Measurements from ENCODE around the gene ADAMTSL3.
A peak's percentile ranks its signal among the peaks of the same experiment; 100 is the strongest.

The ADAMTSL3 gene

DNA sequence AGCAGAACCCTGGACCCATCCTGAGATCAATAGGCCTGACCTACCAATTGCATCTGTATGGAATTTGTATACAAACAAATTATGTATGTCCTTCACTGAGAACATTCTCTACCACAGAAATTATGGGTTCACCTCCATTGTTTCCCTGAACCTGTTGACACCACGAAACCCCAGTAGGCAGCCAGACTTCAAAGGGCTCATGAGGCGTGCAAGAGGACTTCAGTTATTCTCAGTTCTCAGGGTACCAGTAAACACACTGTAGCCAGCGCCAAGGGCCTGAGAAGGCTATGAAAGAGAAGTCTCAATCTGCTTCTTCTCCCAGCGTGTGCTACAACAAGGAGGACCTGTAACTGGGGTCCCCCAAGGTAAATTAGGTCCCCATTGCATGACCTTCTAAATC is 326.7 kb downstream of the ADAMTSL3 start:
- no peak for DNase-seq (ENCODE audit: low spot score)

DNA sequence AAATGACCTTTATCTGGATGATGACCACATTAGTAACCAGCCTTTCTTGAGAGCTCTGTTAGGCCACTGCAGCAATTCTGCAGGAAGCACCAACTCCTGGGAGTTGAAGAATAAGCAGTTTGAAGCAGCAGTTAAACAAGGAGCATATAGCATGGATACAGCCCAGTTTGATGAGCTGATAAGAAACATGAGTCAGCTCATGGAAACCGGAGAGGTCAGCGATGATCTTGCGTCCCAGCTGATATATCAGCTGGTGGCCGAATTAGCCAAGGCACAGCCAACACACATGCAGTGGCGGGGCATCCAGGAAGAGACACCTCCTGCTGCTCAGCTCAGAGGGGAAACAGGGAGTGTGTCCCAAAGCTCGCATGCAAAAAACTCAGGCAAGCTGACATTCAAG is 328.8 kb downstream of the ADAMTSL3 start:
- DNase-seq (ENCODE audit: low spot score) = no peak

DNA sequence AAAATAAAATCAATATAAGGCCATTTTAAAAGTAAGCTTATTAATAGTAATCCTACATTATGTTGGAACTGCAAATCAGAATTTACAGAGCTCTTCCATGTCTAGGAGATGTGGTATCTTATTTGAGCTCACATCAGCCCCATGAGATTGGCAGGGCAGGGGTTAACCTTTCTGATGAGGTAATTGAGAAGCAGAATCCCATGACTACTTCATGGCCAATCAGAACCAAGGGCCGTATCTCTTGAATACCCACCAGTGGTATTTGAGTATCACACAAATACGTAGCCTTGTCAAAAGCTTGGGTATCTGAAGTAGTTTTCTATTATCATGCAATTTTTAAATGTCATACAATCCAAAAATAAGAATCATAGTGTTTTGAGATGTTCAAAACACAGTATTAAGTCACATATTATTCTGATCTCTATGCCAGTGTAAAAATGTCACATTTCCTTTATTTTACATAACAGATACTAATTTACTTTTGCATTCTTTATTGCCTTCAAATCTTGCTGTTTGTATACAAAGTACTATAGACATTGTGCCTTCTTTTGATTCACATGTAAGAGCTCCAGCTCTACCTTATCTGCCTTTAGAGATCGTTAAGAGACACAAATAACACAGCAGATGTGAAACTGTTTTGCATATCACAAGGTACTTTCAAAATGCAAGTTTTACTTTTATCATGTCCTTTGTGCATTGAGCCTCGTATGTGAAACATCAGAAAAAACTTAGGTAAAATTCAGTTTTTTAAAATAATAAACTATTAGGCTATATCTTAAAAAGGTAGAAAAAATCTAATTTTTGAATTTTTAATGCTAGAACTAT is 329.9 kb downstream of the ADAMTSL3 start:
- no peak for DNase-seq (ENCODE audit: low spot score)

DNA sequence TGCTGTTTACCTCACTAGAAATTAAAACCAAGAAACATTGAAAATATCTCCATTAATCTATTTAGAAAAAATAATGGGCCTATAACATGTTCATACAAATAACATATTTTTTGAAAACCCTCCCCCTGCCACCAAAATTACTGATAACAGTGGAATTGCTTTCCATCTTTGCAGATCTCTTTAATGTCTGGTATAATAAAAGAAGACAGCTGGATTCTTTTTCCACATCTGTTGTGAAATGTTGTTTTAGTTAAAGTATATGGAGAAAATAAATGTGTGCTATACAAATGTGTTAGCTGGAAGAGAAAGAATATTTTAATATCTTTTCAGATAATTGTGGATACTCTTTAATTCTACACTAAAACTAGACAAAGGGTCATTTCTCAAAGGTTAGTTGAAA is 330.7 kb downstream of the ADAMTSL3 start:
- DNase-seq (ENCODE audit: low spot score) = no peak

DNA sequence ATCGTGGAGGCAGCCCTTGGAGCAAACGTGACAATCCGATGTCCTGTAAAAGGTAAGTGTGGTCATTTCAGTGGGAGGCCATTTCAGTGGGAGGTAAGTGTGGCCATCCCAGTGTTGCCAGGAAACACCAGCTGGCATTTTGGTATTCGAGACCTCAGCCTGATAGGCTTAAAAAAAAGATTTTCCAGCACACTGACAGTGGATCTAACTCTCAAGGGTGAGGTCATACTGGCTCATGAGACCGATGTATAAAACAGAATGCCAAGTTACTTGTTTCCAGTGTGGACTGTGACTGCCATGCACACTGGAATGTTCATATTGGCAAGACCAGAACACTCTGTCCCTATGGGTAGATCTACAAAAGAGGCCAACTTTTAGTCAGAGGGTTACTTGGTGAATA is 337.2 kb downstream of the ADAMTSL3 start:
- DNase-seq (ENCODE audit: low spot score) = no peak

DNA sequence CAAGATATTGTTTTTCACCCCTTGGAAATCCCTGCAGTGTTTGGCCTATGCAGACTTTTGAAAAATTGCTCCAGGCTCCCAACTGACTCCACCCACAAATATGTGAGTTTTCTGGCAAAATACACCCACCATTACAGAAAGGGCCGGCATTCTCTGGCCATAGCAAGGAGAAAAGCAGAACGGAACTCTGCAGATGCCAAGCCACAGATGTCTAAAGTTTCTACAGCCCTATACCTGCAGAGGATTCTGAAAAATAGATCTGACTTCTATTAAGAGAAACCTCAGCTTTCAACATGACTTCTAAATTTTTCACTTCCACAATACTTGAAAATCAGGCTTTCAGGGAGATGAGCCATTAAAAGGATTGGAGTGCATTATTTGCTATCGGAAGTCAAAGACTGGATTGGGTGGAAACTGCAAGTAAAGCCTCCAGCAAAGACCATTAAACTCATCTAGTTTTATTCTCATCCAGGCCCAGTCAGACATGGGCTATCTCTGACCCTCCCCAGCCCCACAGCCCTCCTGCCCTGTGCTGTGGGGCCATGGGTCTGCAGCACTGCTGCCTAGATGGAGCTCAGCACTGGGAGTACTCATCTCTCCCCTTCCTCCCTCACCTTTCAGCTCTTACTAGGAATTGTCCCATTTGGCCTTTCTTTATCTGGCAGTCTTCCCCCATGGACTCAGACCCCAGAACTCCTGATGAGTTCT is 338.6 kb downstream of the ADAMTSL3 start:
- no peak for DNase-seq (ENCODE audit: low spot score)

DNA sequence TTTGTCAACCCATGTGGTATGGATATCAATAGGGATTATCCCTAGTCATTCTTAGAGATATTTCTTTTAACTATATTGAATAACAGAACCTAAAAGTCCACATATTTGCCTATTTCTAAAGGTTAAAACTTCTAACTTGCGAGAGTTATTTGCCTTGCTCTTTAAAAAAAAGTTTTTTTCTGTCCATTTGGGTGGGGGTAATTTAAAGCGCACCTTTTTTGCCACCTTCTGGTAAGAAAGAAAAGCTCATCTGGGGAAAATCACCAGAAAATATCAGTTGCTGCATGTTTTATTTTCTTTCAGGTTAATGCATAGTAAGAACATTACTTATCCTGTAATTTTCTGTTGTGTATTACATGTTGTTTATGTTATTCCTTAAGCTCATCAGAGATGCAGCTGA is 339.7 kb downstream of the ADAMTSL3 start:
- DNase-seq (ENCODE audit: low spot score) = no peak

DNA sequence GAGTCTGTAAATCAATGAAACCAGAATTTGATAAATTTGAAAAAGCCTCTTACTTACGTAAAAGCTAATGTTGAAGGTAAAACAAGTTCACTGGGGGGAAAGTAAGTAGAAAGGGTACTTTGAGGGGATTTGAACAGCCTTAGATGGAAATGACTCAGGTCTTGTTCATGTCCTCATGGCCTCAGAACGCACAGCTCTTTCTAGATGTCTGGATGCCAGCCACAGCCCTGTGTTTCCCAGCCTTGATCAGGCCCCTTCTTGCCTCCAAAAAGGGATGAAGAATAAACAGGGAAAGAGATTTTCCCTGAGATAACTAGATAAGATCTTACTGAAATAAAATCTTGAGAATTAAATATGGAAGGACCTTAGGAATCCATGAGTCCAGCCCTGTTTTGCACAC is 344.6 kb downstream of the ADAMTSL3 start:
- DNase-seq (ENCODE audit: low spot score) = no peak

DNA sequence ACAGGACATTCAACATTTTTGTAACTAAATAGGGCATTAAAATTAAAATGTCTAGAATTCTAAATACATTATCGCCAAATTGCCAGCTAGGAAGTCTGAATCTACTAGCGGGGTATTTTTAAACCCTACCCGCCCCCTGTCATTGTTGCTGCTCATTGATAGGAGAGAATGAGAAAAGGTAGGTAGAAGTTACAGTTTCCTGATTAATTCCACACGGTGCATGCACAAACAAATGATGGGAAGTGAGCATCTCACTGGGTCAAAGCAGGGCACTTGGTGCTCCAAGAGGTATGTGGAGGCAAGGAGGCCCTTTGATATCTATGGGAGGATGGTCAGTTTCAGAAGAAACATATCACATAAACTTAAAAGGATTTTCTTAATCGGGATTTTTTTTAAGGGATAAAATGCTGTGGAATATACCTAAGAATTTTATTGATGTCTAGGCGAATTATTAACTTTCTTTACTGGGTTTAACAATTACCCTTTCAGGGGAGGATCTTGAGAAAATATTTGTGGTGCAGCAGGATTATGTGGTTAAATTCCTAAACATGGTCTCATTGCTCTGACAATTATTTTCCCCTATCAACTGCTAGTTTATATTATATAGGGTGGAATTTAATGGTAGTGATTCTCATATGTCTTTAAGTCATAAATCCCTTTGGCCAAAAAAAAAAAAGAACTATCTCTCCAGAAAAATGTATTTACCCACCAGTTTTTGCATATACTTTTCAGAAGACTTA is 345.6 kb downstream of the ADAMTSL3 start:
- DNase-seq (ENCODE audit: low spot score) = no peak

DNA sequence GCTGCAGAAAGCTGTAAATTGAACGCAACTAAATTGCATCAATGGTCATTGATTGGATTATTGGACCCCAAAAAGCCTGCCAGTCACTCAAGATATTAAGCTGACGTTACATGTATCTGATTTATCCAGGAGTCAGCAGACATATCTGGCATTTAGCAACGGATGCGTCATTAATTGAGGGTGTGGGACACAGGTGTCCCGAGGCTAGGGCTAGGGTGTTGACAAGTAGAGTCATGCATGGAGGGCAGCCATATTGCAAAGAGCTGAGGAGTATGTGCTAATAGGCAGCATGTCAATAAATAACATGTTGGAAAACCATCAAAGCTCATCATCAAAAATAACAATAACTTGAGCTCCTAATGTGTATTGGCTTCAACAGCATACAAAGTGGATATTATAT is 347.1 kb downstream of the ADAMTSL3 start:
- DNase-seq (ENCODE audit: low spot score) = no peak

DNA sequence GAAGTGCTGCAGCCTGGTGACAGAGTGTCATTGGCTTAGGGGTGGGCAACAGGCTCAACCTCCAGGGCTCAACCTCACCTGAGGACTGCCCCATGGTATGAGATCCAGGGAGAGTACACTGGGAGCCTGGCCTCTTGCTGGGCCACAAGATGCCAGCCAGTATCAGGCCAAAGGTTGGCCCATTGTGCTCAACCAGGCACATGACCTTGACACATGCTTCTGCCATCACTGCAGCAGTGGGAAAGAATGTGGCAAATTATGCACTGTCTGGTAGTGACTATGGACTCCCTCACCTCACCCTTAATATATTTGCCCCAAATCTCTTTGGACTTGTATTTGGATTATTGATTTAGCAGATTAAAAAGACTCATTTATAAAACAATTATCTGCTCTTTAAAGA is 347.7 kb downstream of the ADAMTSL3 start:
- DNase-seq (ENCODE audit: low spot score) = no peak

DNA sequence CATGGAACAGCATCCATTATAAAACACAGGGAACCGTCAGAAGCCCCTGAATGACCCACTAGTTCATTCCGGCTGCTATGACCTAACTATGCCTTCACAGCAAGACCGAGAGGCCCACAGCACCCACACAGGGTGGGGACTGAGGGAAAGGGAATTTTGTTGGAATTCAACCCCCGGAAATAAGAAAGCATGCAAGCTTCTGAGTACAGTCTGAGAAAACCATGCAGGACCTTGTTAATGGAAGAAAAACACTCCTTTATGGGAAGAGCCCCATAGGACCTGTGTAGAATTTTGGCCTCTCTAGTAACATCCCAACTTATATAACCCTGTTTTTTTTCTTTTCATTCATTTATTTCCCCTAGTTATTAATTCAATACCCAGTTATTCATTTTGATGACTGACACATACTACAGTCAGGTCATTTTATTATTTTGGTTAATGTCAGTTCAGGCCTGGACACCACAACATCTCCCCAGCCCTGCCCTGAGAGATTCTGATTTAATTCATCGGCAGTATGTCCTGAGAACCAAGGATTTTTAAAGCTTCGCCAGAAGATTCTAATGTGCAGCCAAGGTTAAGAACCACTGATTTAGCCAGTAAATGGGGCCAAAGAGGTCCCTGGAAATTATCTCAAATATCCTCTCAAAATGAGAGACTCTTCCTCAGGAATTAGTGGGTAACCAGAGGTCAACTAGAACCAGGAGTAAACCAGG is 350.0 kb downstream of the ADAMTSL3 start:
- DNase-seq (ENCODE audit: low spot score) = no peak

DNA sequence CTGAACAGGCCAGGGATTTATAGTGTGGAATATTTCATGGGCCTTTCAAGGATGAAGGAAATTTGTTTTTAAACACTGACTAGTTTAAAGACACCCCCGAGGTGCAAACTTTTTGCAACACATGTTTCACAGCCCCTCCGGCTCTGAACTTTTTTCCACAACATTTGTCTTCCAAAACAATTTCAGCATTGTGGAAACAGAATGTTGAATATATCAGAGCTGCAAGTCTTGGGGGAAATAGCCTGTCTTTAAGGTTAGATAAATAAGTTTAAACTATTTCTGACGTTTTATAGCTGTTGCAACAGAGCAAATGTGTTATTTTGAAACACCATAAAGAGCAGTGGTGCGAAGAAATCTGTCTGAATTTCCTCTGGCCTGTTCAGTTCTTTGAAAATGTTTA is 352.5 kb downstream of the ADAMTSL3 start:
- no peak for DNase-seq (ENCODE audit: low spot score)

DNA sequence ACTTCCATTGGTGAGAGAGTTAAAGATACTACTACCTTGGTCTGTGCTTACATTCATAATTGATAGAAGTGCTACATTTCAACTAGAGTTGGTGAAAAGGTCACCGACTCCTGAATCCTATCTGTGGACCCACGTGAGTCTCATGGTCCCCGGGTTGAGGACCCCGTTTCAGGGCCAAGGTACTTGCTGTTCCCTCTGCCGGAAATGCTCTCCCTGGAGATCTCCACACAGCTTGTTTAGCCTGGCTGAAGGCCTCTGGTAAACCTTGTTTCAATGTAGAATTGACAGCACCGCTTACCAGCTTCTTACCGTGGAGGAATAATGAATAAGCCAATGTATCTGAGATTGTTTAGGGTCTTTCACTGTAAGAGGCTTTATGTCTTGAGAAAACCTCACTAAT is 355.7 kb downstream of the ADAMTSL3 start:
- no peak for DNase-seq (ENCODE audit: low spot score)

DNA sequence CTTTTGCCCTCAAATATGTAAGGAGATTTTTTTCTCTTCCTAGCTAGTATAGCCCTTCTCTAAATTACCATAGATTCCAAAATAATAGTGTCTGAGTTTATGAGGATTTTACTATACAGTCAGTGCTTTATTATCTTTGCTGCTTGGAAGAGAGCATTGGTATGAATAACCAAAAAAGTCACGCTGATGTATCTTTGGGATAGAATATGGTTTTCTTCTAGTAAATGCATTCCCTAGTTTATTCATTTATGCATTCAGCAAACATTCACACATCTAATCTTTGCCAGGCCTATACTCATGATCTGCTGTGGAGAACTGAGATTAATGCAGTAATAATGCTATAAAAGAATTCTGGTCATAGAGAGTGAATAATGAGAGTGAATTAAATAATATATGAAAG is 356.3 kb downstream of the ADAMTSL3 start:
- no peak for DNase-seq (ENCODE audit: low spot score)

DNA sequence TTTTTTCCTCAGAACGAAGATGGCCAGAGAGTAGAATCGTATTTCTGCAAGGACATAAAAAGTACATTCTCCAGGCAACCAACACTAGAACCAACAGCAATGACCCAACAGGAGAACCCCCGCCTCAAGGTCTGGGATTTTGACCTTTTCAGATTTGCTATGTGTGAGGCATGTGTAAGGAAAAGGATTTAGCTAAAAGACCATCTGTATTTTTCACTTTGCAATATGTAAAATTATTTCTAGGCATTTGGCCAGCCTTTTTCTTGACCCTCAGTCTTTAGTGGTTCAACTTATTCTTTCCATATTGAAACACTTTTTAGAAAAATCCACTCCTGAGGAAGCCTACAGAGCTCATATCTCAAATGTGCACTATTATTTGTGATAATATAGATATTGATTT is 362.4 kb downstream of the ADAMTSL3 start:
- no peak for DNase-seq (ENCODE audit: low spot score)

DNA sequence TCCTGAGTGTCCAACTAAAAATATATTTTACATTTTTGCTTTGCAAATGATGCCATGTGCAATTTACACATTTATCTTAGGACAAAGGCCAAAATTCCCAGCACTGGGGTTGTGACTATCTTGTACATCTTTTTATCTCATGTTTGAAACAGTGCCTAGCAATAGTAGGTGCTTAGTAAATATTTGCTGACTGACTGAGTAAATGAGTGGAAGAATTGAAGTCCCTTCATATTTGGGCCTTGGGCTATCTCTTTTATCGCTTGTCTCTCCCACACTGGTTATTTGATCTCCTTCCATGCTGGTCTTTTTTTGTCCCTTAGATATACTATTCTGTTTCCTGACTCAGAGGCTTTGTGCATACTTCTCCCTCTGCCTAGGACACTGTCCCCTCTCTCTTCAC is 368.6 kb downstream of the ADAMTSL3 start:
- DNase-seq (ENCODE audit: low spot score) = no peak

DNA sequence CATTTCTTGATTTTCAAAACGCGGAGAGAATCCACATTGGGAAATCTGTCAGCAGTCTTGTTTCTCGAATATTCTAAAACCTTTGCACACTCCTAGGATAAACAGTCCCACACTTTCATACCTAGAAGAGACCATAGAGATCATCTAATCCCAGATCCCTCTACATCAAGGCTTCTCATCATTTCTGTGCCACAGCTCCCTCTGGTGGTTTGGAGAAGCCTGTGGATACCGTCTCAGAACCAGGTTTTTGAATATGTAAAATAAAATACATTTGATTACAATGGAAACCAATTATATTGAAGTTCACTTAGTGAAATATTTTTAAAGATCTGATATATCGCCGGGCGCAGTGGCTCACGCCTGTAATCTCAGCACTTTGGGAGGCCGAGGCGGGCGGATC is 369.7 kb downstream of the ADAMTSL3 start:
- peak; percentile 23 for DNase-seq (ENCODE audit: low spot score)

DNA sequence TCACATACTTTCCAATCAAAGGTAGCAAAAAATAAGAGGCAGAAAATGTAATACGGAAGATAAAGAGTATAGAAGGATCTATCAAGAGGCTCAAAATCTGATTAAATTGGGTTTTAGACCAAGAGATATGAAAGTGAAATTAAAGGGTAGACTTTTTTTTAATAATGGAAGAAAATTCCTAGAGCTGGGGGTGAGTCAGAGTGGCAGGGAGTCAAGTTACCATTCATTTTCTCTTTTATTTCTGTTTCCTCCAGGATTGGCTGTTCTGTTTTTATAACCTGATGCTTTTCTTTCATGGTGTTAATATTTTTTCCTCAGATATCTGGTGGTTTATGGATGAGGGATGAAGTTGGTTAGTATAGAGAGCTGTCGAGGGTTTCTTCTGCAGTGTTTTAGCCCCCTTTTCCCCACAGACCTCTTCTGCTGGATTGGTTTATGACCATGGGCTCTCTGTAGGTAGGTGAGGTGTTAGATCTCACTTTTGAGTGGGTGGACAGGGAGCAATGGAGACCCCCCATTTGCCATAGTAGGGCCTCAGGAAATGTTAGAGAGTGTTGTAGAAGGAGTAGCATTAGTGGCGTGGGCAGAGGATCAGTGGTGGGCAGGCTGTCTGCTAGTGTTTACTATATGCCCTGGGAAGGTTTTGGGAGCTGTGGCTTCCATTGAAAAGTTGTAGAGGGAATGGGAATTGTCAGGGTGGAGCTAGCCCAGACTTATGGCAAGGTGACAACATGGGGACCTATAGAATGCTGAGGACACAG is 380.1 kb downstream of the ADAMTSL3 start:
- no peak for DNase-seq (ENCODE audit: low spot score)

DNA sequence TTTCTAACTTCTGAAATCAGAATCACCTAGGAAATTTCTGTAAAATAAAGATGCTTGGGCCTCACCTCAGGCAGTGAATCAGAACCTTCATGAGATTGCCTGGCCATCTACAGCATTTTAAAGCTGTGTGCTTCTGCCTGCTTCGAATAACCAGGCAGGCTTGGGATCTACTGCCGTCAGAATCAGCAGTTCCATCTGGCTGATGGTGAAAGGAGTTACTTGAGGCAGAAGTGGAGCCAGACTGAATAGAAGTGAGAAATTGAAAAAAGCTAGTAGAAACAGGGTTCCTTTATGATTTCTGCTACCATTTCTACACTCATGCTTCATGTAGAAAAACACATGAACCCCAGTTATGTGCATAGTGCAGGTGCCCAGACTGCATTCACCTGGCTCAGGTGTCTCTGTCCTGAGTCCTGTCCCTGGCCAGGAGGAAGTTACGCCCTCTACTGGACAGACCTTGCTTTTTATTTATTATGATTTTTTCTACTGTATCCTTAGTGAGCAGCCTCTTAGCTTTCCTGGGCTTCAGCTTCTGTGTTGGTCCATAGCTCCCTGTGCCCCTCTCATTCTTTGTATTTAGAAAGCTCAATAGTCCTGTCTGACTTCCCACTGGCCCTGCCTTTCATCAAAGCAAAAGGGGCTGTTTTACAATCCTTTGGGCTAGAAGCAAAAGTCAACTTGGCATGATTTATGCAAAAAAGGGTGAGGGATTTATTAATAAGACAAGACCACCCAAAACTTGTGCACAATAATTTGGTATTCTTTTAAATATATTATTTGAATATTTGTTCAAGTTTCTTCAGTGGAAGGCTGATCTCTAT is 380.9 kb downstream of the ADAMTSL3 start:
- DNase-seq (ENCODE audit: low spot score) = no peak

DNA sequence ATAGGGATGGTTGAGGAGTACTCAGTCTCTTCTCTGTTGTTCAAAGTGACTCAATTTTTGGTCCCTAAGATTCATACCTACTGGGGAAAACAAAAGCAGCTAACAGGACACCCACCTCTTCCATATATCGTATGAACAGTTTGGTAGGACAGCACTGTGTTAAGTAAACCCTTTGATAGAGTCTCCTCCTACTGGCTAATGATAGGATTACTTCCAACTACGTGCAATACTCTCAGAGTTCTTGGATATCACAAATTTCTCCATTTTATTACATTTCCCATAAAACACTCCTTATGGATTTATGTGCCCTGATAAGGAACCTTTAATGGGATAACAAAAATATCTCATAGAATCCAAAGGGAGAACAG is 381.5 kb downstream of the ADAMTSL3 start:
- peak; percentile 43 for DNase-seq (ENCODE audit: low spot score)
